ENCODE data around the gene PDE11A.

The PDE11A gene

GRCh38 chr2:177582000-177582399 is 490.6 kb downstream of the PDE11A start:
- no peak for DNase-seq (ENCODE audit: low read depth, low spot score)
- H3K4me3 ChIP-seq (ENCODE audit: low read depth, low read length): no peak overlapping the region
- TF ChIP-seq CTCF (IDR thresholded peaks at IDR 0.05; ENCODE audit: low read depth, low read length): no peak
- in situ Hi-C loops (cut with HindIII; ENCODE audit: low sequenced_read_pairs): no loop called here

- no peak for DNase-seq (ENCODE audit: low read depth, low spot score)
- in situ Hi-C loops (cut with HindIII; ENCODE audit: low sequenced_read_pairs): no loop called here
- no peak overlapping the region for H3K4me3 ChIP-seq (ENCODE audit: low read depth, low read length)
- TF ChIP-seq CTCF (IDR thresholded peaks at IDR 0.05; ENCODE audit: low read depth, low read length): no peak
These were observed 493.0 kb downstream of the PDE11A start for GRCh38 chr2:177579486-177580036.

- no peak overlapping the region for H3K4me3 ChIP-seq (ENCODE audit: low read depth, low read length)
- no peak for TF ChIP-seq CTCF (IDR thresholded peaks at IDR 0.05; ENCODE audit: low read depth, low read length)
- in situ Hi-C loops (cut with HindIII; ENCODE audit: low sequenced_read_pairs): no loop called here
- DNase-seq (ENCODE audit: low read depth, low spot score): no peak
These were observed 494.1 kb downstream of the PDE11A start for GRCh38 chr2:177578454-177578853.

- in situ Hi-C loops (cut with HindIII; ENCODE audit: low sequenced_read_pairs): no loop called here
- no peak for DNase-seq (ENCODE audit: low read depth, low spot score)
- H3K4me3 ChIP-seq (ENCODE audit: low read depth, low read length): no peak overlapping the region
- TF ChIP-seq CTCF (IDR thresholded peaks at IDR 0.05; ENCODE audit: low read depth, low read length): no peak
These were observed 495.5 kb downstream of the PDE11A start for GRCh38 chr2:177577075-177577474.

GRCh38 chr2:177575358-177575757 is 497.2 kb downstream of the PDE11A start:
- no peak for TF ChIP-seq CTCF (IDR thresholded peaks at IDR 0.05; ENCODE audit: low read depth, low read length)
- in situ Hi-C loops (cut with HindIII; ENCODE audit: low sequenced_read_pairs): no loop called here
- DNase-seq (ENCODE audit: low read depth, low spot score): no peak
- H3K4me3 ChIP-seq (ENCODE audit: low read depth, low read length): no peak overlapping the region

GRCh38 chr2:177574356-177574755 is 498.2 kb downstream of the PDE11A start:
- no peak for TF ChIP-seq CTCF (IDR thresholded peaks at IDR 0.05; ENCODE audit: low read depth, low read length)
- in situ Hi-C loops (cut with HindIII; ENCODE audit: low sequenced_read_pairs): no loop called here
- H3K4me3 ChIP-seq (ENCODE audit: low read depth, low read length): no peak overlapping the region
- DNase-seq (ENCODE audit: low read depth, low spot score): no peak

Data from astrocyte of the spinal cord (primary cell).